SU-DHL-6 (cell line): ENCODE measurements around the gene HACE1.

Experiments used
- H2AFZ ChIP-seq: fragments of 200-600 bp; sonication (generic); 2 replicates; pipeline ENCODE4 v1.6.1; 2014; ENCODE audit warnings: low read depth, mild to moderate bottlenecking, moderate library complexity, mixed read lengths, antibody characterized with exemption, low read length; ENCODE audit not compliant: severe bottlenecking
- H3F3A ChIP-seq: fragments of 200-600 bp; shearing (Covaris generic); 2 replicates; pipeline ENCODE4 v1.6.0; 2016; ENCODE audit warnings: antibody characterized with exemption, mild to moderate bottlenecking; ENCODE audit not compliant: insufficient read depth
- H3K27ac ChIP-seq: fragments of 200-600 bp; sonication (generic); 2 replicates; pipeline ENCODE4 v1.5.1; 2016; ENCODE audit warnings: low read depth, mild to moderate bottlenecking, low read length, moderate library complexity, mixed read lengths
- H3K27me3 ChIP-seq: fragments of 200-600 bp; sonication (generic), shearing (Covaris generic); 2 replicates; pipeline ENCODE4 v1.6.0; 2014; ENCODE audit warnings: mild to moderate bottlenecking, low read length
- H3K36me3 ChIP-seq: fragments of 200-600 bp; sonication (generic); 2 replicates; pipeline ENCODE4 v1.6.1; 2014; ENCODE audit warnings: mild to moderate bottlenecking, low read length, mixed read lengths
- H3K4me2 ChIP-seq: fragments of 300-600, 200-600 bp; shearing (Covaris generic), sonication (generic); 2 replicates; pipeline ENCODE4 v1.6.0; 2014; ENCODE audit warnings: low read length, low read depth, mild to moderate bottlenecking; ENCODE audit not compliant: poor library complexity, severe bottlenecking
- H3K4me3 ChIP-seq: fragments of 200-600 bp; sonication (generic); 2 replicates; pipeline ENCODE4 v1.5.1; 2014; ENCODE audit warnings: antibody characterized with exemption, low read length, mild to moderate bottlenecking, mixed read lengths; ENCODE audit not compliant: insufficient read depth, poor library complexity, severe bottlenecking
- H3K79me2 ChIP-seq: fragments of 200-600 bp; sonication (generic); 2 replicates; pipeline ENCODE4 v1.6.1; 2014; ENCODE audit warnings: mild to moderate bottlenecking, low read length, moderate library complexity; ENCODE audit not compliant: insufficient read depth
- H3K9ac ChIP-seq: fragments of 200-600 bp; sonication (generic); 2 replicates; pipeline ENCODE4 v1.7.0; 2014; ENCODE audit warnings: mild to moderate bottlenecking, low read length
- H3K9me2 ChIP-seq: fragments of 200-600 bp; sonication (generic); replicated peaks from 2 replicates; pipeline ENCODE4 v1.6.1; 2014; ENCODE audit warnings: low read length; ENCODE audit not compliant: insufficient read depth
- H3K9me3 ChIP-seq: fragments of 200-600 bp; sonication (generic); 2 replicates; pipeline ENCODE4 v1.6.1; 2014; ENCODE audit warnings: low read length, mixed read lengths; ENCODE audit not compliant: insufficient read depth
- H4K20me1 ChIP-seq: fragments of 200-600 bp; sonication (generic); 2 replicates; pipeline ENCODE4 v1.6.1; 2014; ENCODE audit warnings: low read depth, mild to moderate bottlenecking, antibody characterized with exemption, low read length, moderate library complexity, mixed read lengths
- EZH2phosphoT487 ChIP-seq: fragments of 200-600 bp; sonication (generic), shearing (Covaris generic); conservative IDR thresholded peaks from 2 replicates; pipeline ENCODE4 v1.6.1; 2018; ENCODE audit warnings: mild to moderate bottlenecking, antibody characterized with exemption, low read length, moderate library complexity, mixed read lengths
- TF ChIP-seq, protein P1 (sequence below): fragments of 200-600 bp; sonication (generic); IDR thresholded peaks from one replicate; pipeline ENCODE4 v1.5.1; 2017; ENCODE audit warnings: antibody characterized with exemption, mild to moderate bottlenecking, low read length, moderate library complexity; ENCODE audit not compliant: insufficient read depth, poor library complexity, severe bottlenecking

HACE1 gene

GRCh38 chr6:104799134-104799657 lies 60.5 kb downstream of the HACE1 start:
- TF ChIP-seq, protein P1, sequence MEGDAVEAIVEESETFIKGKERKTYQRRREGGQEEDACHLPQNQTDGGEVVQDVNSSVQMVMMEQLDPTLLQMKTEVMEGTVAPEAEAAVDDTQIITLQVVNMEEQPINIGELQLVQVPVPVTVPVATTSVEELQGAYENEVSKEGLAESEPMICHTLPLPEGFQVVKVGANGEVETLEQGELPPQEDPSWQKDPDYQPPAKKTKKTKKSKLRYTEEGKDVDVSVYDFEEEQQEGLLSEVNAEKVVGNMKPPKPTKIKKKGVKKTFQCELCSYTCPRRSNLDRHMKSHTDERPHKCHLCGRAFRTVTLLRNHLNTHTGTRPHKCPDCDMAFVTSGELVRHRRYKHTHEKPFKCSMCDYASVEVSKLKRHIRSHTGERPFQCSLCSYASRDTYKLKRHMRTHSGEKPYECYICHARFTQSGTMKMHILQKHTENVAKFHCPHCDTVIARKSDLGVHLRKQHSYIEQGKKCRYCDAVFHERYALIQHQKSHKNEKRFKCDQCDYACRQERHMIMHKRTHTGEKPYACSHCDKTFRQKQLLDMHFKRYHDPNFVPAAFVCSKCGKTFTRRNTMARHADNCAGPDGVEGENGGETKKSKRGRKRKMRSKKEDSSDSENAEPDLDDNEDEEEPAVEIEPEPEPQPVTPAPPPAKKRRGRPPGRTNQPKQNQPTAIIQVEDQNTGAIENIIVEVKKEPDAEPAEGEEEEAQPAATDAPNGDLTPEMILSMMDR, result no peak
- TF ChIP-seq EZH2phosphoT487, result no peak
- no peaks in the 10 kb centered on the region for H3K79me2 ChIP-seq
- no peaks in the 10 kb centered on the region for H3K9me3 ChIP-seq
- no peak overlapping the region for H3K4me2 ChIP-seq
- H2AFZ ChIP-seq, result no peak overlapping the region
- no peak overlapping the region for H3K27ac ChIP-seq
- no peaks in the 10 kb centered on the region for H4K20me1 ChIP-seq
- H3F3A ChIP-seq, result no peaks in the 10 kb centered on the region
- no peak overlapping the region for H3K4me3 ChIP-seq
- no peak overlapping the region for H3K9ac ChIP-seq
- no peaks in the 10 kb centered on the region for H3K9me2 ChIP-seq
- H3K27me3 ChIP-seq, result no peaks in the 10 kb centered on the region
- no peaks in the 10 kb centered on the region for H3K36me3 ChIP-seq

DNA sequence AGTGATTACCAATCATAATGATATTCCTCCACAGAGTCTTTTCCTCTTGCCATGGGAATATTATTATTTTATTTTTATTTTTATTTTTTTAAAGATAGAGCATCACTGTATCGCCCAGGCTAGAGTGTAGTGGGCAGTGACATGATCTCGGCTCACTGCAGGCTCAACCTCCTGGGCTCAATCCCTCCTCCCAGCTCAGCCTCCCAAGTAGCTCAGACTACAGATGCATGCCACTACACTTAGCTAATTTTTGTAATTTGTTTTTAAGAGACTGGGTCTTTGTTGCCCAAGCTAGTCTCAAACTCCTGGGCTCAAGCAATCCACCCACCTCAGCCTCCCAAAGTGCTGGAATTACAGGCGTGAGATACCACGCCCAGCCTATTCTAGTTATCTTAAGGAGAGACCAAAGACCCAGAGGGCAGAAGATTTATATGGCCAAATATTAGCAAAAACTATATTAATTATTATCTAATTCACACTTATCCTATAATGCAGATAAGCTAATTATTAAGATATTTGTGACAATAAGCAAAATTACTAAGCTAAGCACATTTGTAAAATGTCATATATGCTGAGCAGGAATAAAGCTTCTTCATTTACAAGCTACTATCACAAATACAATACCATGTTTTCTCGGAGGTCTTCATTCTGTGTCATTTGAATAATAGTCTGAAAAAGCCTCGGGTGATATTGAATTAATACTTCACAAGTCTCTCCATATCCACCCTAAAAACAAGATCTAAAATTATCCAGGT lies 63.5 kb downstream of the HACE1 start:
- no peak for TF ChIP-seq EZH2phosphoT487
- TF ChIP-seq, protein P1, result no peak
- no peak overlapping the region for H3K4me3 ChIP-seq
- no peaks in the 10 kb centered on the region for H3F3A ChIP-seq

DNA sequence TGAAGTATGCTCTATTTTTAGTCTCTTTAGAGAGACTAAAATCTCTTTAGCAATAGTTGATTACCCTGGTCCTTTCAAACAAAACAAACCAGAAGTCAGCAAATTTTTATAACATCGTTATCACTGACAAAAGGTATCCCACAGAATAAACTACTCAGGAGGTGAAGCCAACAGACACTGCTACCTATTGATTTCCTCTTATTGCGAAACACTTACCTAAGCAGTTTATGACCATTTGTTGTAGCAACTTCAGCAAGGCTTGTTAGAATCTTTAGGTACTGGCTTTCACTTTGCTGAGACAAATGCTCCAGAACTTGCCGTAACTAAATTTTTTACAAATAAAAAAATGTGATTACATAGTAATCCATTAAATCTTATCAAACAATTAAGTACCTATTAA lies 64.4 kb downstream of the HACE1 start:
- Histone ChIP-seq H3K4me2 (no peak overlapping the region), H3K9me3 (no peaks in the 10 kb centered on the region), H3K4me3 (no peak overlapping the region), H3K9ac (no peak overlapping the region), H3K79me2 (no peaks in the 10 kb centered on the region), H4K20me1 (no peaks in the 10 kb centered on the region), H3K36me3 (no peaks in the 10 kb centered on the region; the same call in 1 of the 2 replicates), H3K27ac (no peak overlapping the region), H3K9me2 (no peaks in the 10 kb centered on the region), H2AFZ (no peak overlapping the region), H3K27me3 (no peaks in the 10 kb centered on the region), H3F3A (no peaks in the 10 kb centered on the region)
- TF ChIP-seq, protein P1, result no peak
- no peak for TF ChIP-seq EZH2phosphoT487

More for the DNA sequence above, 63.5 kb downstream of the HACE1 start:
- H3K9me2 ChIP-seq, result no peaks in the 10 kb centered on the region
- H3K27ac ChIP-seq, result no peak overlapping the region
- H4K20me1 ChIP-seq, result no peaks in the 10 kb centered on the region
- H3K9me3 ChIP-seq, result no peaks in the 10 kb centered on the region
- no peak overlapping the region for H3K9ac ChIP-seq
- no peak overlapping the region for H2AFZ ChIP-seq
- no peaks in the 10 kb centered on the region for H3K27me3 ChIP-seq
- H3K79me2 ChIP-seq, result no peaks in the 10 kb centered on the region
- H3K36me3 ChIP-seq, result no peaks in the 10 kb centered on the region; the same call in 1 of the 2 replicates
- H3K4me2 ChIP-seq, result no peak overlapping the region
